ENCODE measurements around the gene CFC1.
"Not testable (repeated sequence)": the region's sequence is repeated elsewhere in the genome, so short reads cannot be mapped to it uniquely, and the experiment has no call there.

Gene CFC1

DNA sequence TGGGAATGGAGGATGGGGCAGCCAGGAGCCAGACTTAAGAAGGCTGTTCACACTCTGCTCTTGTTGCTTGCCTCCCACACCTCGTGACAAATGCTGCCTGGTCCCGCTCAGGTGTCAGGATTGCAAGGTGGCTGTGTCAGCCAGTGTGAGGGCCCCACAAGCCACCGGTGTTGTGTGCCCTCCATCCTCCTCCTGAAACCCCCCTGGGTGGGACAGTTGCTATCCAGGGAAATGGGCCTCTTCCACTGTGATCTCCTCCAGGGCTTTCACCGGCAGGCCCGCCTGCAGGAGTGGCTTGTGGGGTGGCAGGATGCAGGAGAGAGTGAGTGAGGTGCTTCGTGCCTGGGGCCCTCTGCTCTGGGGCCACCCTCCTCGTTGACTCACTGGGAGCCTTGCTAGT, 16.4 kb downstream of the CFC1 start:
- not testable (repeated sequence) for DNase-seq

DNA sequence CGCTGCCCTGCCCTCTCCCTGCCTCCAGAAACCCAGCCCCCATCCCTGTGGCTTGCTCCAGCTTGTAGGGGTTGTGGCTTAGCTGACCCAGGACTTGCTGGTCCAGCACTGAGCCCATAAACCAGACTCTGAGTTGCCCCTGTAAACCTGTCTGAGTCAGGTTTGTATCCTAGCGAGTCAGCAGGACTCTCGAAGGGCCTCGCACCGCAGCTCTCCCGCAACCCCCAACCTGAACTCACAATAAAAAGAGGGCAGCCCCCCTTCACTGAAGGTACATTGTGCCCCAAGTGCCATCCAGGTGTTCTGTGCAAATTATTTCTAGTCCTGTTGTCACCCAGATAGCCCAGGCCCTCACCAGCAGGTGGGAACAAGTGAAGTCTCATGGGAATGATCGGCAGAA, 17.9 kb downstream of the CFC1 start:
- DNase-seq, result not testable (repeated sequence)

DNA sequence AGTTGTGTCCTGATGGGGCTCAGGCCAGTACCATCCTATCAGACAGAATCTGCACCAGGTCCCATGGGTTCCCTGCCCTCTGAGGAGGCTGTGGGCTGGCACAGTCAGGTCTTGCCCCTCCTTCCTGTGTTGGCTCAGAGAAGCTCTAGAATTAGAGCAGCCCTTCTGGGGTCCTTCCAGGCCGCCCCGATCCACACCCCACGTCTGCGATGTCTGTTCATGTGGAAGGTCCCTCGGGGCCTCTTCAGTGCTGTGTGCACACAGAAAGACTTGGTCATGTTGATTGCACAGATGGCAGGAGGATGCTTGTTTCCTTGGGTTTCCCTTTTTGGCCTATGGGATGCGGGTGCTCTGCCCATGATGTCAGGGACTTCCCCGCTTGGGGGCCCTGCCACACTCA, 20.3 kb downstream of the CFC1 start:
- DNase-seq, result not testable (repeated sequence)

DNA sequence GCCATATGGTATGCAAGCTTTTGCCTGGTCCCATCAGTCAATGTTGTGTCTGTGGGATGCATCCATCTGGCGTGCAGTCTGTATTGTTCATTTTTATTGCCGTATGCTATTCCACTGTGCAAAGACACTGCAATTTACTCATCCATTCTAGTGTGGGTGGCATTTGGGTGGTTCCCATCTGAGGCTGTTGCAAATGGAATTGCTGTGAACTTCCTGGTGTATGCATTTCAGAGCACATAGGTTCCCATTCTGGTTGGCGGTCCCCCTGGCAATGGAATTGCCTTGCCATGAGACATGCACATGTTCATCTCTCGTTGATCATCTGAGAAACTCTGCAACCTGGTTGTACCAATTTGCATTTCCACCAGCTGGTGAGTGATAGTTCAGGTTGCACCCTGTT, 21.8 kb downstream of the CFC1 start:
- not testable (repeated sequence) for DNase-seq

GRCh38 chr2:130576209-130576784, 23.1 kb downstream of the CFC1 start:
- DNase-seq, result not testable (repeated sequence)

DNA sequence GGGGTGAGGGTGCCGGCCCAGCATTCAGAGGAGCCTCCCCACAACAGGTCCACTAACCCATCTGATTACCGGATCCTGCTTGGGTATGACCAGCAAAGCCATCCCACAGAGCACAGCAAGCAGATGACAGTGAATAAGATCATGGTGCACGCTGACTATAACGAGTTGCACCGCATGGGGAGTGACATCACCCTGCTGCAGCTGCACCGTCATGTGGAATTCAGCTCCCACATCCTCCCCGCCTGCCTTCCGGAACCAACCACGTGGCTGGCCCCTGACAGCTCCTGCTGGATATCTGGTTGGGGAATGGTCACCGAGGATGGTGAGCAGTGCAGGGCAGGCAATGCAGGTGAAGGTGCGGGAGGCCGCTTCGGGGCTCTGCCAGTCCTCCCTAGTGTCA, 25.1 kb downstream of the CFC1 start:
- DNase-seq, result not testable (repeated sequence)

GRCh38 chr2:130571929-130572328, 27.4 kb downstream of the CFC1 start:
- not testable (repeated sequence) for DNase-seq

GRCh38 chr2:130566165-130566564, 33.2 kb downstream of the CFC1 start:
- DNase-seq, result not testable (repeated sequence)

- DNase-seq, result not testable (repeated sequence)
These were observed 42.9 kb downstream of the CFC1 start for GRCh38 chr2:130556441-130556840.

DNA sequence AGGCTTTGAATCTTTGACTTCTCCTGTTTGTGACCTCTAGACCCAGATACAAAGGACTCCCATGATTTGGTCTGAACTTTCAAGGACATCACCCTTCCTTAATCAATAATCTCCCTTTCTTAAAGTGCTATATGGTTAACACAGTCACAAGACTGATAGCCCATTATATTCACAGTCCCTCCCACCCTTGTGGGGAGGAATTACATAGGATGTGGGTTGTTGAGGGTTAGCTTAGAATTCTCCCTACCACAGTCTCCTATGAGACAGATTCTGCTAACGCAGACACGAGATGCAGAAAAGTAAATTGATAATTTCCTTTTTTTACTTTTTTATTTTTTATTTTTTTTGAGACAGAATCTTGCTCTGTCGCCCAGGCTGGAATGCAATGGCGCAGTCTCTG, 45.2 kb downstream of the CFC1 start:
- DNase-seq, result not testable (repeated sequence)

DNA sequence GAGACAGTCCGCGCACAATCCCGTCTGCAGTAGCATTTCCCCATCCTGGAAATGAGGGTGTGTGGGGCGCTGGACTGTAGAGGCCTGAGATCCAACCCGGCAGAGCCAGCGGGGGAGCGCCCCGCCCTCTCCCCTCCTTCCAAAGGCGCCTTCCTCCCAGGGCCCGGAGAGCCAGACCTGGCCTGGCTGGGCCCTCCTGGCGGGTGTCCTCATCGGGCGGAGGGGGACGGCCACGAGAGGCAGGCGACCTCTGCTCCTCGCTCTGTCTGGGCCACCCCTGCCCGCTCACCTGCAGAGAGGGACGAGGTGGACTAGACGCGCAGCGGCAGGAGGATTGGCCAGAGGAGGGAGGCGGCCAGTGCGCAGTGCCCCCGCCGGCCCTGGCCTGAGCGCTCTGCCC, 49.9 kb downstream of the CFC1 start:
- DNase-seq, result not testable (repeated sequence)

GRCh38 chr2:130548418-130548817, 51.0 kb downstream of the CFC1 start:
- not testable (repeated sequence) for DNase-seq

DNA sequence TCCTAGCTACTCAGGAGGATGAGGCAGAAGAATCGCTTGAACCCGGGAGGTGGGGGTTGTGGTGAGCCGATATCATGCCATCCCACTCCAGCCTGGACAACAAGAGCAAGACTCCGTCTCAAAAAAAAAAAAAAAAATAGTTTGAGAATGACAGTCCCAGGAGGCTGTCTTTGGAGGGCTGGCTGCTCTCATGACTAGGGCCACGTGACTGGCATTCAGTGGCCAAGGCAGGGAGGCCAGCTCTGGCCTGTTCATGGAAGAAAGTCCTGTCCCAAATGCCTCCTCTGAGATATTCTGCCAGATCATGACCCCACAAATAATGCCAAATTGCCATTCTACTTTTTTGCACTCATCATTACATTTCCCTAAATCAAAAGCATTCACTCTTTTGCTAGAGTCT, 54.4 kb downstream of the CFC1 start:
- not testable (repeated sequence) for DNase-seq

DNA sequence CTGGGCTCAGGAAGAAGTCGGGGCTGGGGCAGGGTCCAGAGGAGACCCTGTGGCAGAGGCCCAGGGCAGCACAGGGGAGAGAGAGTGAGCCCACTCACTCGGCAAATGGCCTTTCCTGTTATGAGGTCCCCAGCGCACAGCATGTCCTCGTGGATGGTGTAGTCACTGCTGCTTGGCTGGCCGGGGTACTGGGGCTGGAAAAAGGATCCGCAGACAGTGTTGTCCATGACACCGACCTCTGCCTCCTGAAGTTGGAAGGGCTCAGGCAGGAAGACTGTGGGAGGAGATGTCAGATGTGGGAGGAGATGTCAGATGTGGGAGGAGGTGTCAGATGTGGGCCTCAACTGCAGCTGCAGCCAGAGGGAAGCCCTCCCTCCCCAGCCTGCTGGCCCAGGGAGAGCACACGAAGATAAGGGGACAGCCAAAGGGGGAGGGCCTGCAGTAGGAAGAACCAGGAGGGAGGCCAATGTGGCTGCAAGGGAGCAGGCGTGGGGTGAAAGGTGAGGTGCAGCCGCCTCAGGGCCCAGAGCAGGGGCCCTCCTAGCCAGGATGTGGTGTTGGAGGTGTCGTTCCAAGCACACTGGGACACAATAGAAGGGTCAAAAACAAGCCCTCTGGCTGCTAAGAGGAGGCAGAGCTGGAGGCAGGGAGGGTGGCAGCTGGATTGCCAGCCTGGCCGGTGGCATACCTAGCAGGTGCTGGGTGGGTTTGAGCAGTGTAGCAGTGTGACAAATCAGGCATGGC, 55.4 kb downstream of the CFC1 start:
- DNase-seq, result not testable (repeated sequence)

DNA sequence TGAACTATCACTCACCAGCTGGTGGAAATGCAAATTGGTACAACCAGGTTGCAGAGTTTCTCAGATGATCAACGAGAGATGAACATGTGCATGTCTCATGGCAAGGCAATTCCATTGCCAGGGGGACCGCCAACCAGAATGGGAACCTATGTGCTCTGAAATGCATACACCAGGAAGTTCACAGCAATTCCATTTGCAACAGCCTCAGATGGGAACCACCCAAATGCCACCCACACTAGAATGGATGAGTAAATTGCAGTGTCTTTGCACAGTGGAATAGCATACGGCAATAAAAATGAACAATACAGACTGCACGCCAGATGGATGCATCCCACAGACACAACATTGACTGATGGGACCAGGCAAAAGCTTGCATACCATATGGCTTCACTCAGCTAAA, 56.6 kb downstream of the CFC1 start:
- DNase-seq, result not testable (repeated sequence)

Measured in fibroblast of skin of back (primary cell).